ENCODE data around the gene RPL37A.
A peak's percentile ranks its signal among the peaks of the same experiment; 100 is the strongest.
"Not testable (repeated sequence)": the region's sequence is repeated elsewhere in the genome, so short reads cannot be mapped to it uniquely, and the experiment has no call there.

The RPL37A gene

GRCh38 chr2:216504376-216504762 lies 5.7 kb downstream of the RPL37A start:
- no peak for TF ChIP-seq CTCF (IDR thresholded peaks at IDR 0.05; ENCODE audit: low read depth, low read length)
- DNase-seq (ENCODE audit: extremely low read depth, low read depth): no peak

GRCh38 chr2:216505133-216506106 lies 6.8 kb downstream of the RPL37A start:
- DNase-seq (ENCODE audit: extremely low read depth, low read depth): no peak
- no peak for TF ChIP-seq CTCF (IDR thresholded peaks at IDR 0.05; ENCODE audit: low read depth, low read length)

- no peak for TF ChIP-seq CTCF (IDR thresholded peaks at IDR 0.05; ENCODE audit: low read depth, low read length)
- no peak for DNase-seq (ENCODE audit: extremely low read depth, low read depth)
Measured at GRCh38 chr2:216507220-216508160, 8.8 kb downstream of the RPL37A start.

GRCh38 chr2:216508229-216508628 lies 9.6 kb downstream of the RPL37A start:
- TF ChIP-seq CTCF (IDR thresholded peaks at IDR 0.05; ENCODE audit: low read depth, low read length): no peak

GRCh38 chr2:216516730-216517350 lies 18.2 kb downstream of the RPL37A start:
- no peak for DNase-seq (ENCODE audit: extremely low read depth, low read depth)
- peak; percentile 74 for TF ChIP-seq CTCF (IDR thresholded peaks at IDR 0.05; ENCODE audit: low read depth, low read length)

More at GRCh38 chr2:216508229-216508628, 9.6 kb downstream of the RPL37A start:
- no peak for DNase-seq (ENCODE audit: extremely low read depth, low read depth)

- no peak for TF ChIP-seq CTCF (IDR thresholded peaks at IDR 0.05; ENCODE audit: low read depth, low read length)
- no peak for DNase-seq (ENCODE audit: extremely low read depth, low read depth)
Measured at GRCh38 chr2:216517447-216518225, 19.0 kb downstream of the RPL37A start.

- DNase-seq (ENCODE audit: extremely low read depth, low read depth): not testable (repeated sequence)
Measured at GRCh38 chr2:216518566-216519119, 20.0 kb downstream of the RPL37A start.
